COLO668 (cell line): ENCODE measurements around the gene FOXN3.
A peak's percentile ranks its signal among the peaks of the same experiment; 100 is the strongest.

Experiments
- DNase-seq: peaks from one replicate; lab custom pipeline; 2025; ENCODE audit not compliant: unreplicated experiment; lab: John Stamatoyannopoulos, UW

The FOXN3 gene

GRCh38 chr14:89432226-89432625 is 15.2 kb upstream of the FOXN3 start:
- DNase-seq: peak; percentile 87

GRCh38 chr14:89430391-89431236 is 13.6 kb upstream of the FOXN3 start:
- no peak for DNase-seq

DNA sequence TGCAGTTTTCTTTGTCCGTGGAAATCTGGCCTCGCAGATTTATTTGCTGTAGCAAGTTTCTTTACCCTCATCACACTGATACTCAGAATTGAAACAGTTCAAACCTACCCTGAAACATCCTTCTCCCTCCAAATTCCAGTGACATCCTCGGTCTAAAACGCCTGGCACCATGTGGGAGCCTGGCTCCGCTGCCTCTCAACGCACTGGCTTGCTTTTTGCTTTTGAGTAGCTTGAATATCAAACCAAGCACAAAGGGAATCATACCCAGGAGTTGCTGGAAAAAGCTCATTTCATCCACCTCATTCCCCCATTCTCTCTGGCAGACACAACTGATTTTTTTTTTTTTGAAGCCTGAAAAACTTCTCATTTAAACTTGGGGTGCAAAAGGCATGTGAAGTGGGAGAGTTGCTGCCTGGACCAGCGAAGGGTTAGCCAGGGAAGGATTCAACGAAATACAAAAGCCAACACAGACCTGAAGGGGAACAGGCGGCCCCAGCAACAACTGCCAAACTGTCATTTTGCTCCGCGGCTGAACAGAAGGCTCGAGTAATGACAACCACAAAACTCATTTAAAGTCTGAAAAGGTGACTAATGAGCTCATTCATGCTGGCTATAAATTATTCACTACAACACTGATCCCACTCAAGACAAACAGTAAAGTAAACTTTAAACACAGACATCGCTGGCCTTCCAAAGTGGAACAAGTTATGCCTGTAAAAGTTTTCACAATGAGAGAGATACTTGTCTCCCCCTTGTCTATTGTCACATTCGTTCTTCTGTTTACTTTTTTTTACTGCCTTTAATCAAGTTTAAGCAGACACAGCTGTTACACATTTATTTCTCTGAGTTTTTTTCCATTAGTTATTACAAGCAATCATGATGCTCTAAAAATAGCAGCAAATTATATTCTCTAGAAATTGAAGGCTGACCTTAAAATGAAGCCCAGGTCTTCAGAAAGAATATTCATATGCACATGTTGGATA is 12.5 kb upstream of the FOXN3 start:
- DNase-seq: peak; percentile 48

DNA sequence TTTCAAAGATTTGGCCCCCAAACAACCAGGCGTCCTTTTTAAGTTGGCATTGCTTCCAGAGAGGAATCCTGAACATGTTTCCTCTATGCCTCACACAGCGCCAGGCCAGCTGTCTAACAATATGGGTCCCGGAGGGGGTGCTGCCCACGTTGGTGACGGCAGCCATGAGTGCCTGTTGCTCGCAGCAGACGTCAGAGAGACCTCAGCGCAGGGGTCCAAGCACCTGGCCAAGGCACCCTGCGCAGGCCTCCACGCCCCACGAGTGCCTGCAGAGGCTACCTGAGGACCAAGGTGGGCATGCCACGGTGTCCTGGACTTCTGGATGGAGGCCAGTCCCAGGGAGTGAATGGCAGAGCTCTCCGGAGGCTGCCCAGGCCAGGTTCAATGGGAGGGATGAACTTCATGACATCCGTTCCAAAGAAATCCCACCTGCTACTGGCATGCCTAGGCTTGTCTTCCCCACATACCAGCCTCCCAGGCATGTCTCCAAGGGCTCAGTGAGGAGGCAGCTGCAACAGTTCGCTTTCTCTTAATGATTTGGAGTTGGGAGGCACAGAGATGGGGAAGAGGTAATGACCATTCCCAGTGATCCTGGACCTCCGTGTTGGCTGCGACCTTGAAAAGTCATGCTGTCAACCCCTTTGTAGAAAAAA is 11.6 kb upstream of the FOXN3 start:
- DNase-seq: peak; percentile 75

GRCh38 chr14:89428173-89428523 is 11.1 kb upstream of the FOXN3 start:
- DNase-seq: no peak

- DNase-seq: no peak
Observed at GRCh38 chr14:89427426-89428172, 10.6 kb upstream of the FOXN3 start.

GRCh38 chr14:89425931-89426330 is 8.9 kb upstream of the FOXN3 start:
- DNase-seq: no peak

- no peak for DNase-seq
Observed at GRCh38 chr14:89424241-89424640, 7.2 kb upstream of the FOXN3 start.

DNA sequence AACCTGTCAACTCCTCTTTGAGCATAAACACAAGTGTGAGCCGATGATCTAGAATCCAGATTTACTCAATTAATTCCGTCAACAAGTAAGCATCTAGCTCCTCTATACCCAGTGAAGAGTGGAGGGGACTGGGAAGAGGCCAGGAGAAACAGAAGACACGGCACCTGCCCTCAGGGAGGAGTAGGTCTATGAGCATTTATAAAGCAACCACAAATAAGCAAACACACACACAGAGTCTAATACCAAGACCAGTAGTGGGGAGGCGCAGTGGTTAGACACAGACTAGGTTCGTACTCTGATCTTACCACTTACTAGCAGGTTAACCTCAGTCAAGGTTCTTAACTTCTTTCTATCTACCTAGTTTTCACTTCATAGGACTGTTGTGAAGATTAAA is 5.9 kb upstream of the FOXN3 start:
- DNase-seq: no peak

DNA sequence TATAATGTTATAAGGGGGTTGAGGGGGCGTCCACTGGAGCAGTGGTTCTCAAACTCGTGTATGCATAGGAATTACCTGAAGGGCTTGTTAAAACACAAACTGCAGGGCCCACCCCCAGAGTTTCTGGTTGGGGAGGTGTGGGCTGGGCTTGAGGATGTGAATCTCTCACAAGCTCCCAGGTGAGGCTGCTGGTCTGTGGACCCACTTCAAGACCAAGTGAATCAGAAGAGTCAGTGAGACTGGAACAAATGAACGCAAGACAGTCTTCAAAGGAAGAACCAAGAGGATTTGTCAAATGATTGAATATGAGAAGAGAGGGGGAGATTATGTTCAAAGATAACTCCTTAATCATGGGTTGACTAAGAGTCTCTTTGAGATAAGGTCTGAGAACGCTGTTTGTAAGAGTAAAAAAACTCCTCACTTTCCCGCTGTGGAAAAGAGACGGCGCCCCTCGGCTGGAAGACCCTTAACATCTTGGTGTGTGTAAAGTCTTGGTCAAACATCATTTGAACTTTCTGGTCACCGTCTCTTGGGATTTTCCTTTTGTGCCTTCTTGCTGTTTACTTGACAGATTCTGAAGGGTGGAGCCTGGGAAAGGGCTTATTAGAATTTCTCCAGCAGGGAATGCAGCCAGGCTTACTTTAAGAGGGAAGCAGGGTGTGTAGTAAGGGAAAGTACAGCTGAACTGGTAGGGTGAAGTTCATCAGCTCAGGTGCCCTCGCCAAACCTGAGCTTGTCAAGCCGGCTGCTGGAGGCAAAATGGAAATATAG is 5.3 kb upstream of the FOXN3 start:
- DNase-seq: no peak

- DNase-seq: peak; percentile 20
Observed at GRCh38 chr14:89420502-89420901, 3.5 kb upstream of the FOXN3 start.

GRCh38 chr14:89419973-89420482 is 3.0 kb upstream of the FOXN3 start:
- DNase-seq: peak; percentile 21

DNA sequence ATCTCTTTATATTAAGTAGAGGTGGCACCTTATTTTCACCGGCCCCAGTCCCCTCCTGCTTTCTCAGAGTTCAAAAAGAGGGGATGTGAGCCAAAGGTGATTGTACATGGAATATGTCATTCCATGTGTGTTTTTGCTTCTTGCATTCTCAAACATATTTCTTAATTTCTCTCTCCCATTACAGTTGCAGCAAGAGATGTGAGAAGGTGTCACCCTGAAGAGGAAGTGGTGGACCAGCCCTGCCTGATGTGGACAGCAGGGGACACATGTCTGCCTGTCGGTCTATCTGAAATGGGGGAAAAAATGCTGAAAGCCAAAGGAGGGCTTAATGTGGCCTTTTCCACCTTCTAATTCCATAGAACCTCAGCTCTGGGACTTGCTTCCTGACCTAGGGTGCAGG is 1.9 kb upstream of the FOXN3 start:
- DNase-seq: no peak

GRCh38 chr14:89418452-89418851 is 1.4 kb upstream of the FOXN3 start:
- DNase-seq: no peak

GRCh38 chr14:89417465-89418225 is 612 bp upstream of the FOXN3 start:
- DNase-seq: peak; percentile 79

DNA sequence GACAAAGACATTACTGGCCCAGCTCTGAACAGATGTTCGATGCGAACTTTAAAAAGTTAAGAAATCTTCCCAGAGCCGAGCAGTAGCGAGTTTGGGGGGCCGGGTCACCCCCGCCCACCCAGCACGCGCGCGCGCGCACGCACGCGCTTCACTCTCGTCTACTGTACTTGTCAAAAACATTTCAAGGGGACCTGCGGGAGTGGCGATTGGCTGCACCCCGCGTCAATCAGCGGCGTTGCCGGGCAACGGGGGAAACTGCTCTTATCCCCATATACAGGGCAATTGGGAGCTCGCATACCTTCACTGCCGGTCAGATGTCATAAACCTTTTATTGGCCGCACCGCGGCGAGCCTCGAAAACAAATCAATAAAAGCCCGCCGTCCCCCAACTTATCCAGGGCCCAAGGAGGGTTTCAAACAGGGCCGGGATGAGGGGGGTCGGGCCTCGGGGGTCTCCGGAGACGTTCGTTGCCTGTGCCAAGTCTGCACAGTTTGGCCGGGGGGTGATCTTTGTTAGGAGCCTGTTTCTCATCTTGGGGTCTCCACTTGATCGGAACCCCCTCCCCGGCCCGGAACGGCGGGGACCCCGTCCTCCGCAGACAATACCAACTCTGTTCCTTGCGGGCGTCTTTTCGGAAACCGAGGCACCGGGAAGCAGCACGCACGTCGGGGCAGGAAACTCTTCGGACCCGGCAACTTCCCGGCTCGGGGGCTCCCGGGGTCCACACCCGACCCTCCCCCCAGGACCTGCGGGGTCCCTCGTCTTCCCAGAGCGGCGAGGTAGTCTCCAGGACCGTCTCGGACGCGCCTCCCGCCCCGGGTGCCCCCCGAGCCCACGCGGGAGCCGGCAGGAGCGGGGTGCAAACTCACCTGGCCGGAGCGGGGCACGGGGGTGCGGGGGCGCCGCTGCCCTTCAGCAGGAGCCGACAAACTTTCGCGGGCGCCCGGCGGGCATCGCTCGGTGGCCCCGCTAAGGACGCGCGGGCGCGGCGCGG is 734 bp downstream of the FOXN3 start:
- DNase-seq: peak; percentile 97

DNA sequence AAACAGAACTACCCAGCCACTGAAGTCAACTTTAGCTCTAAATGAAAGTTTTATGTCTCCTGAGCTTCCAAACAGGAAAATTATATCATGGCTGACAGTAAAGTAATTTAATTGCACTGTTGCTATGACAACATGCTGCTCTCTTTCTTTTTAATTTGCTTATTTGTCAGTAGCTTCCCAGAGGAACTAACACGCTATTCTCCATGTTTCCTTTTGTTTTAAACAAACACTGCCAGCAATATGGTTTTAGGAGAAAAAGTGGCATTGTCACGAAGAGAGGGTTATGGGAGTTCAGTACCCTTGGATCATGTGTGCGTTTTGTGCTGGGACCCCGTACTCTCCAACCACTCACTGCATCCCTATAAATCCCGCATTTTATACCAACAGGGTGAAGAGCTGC is 1.9 kb downstream of the FOXN3 start:
- no peak for DNase-seq

DNA sequence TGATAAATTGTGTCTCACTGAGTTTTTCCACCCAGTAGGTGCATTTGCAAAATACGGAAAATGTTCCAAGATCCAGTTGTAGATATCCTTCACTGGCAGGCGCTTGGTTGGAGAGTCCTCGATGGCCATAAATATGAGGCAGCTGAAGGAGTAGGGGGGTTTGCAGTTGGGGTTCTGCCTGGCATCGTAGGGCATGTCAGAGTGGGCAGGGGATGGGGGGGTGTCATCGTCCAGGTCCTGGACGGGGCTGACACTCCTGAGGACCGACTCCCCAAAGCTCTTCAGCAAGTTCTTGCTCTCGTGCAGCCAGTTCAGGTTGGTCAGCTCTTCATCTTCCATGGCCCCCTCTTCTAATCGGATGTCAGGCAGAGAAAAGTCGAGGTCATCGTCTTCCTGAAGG is 5.1 kb downstream of the FOXN3 start:
- DNase-seq: no peak
